Measurements from ENCODE around the gene OSM. TPM values are rescaled to one million over a fixed set of nuclear protein-coding genes. Genes with fewer than 3 reads are reported as not detected.
A peak's percentile ranks its signal among the peaks of the same experiment; 100 is the strongest.

The OSM gene
- total RNA-seq, 2 experiments from 2014 or later: 122 to 141 TPM

DNA sequence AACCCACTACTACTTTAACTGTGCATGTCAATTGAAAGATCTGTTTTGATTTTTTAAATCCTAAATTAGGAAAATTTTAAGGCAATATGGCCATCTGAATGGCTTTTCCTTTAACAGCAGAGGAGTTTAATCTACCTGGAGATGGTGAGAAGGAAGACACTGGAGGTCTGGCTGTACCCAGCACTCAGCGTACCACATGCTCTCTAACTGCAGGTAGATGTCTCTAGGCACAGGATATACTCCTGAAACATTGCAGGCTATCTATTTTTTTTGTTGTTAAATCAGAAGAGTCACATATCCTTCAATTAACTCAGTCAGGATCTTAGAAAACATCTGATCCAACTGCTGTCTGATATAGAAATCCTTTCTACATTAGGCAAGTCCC is 40.0 kb upstream of the OSM start:
- DNase-seq (no peak), ATAC-seq (peak; percentile 27)
- H3K4me3 Mint-ChIP-seq: peak overlapping the region; percentile 74
- CTCF ChIA-PET: interaction anchor here (0.8 to 15.0 kb wide), 8 partner anchors 8 to 85 kb away, joined by 3 to 167 read pairs (median 4); partner anchors contain the start of genes CASTOR1 and RNF215
- H3K9me3 Mint-ChIP-seq (ENCODE audit: low read depth): no peaks in the 10 kb centered on the region
- peaks cover 26% of the 10 kb centered on the region for H3K36me3 Mint-ChIP-seq
- H3K4me1 Mint-ChIP-seq: peaks cover 96% of the 10 kb centered on the region
- H3K27ac Mint-ChIP-seq: peak overlapping the region; percentile 88
- no peaks in the 10 kb centered on the region for H3K27me3 Mint-ChIP-seq

DNA sequence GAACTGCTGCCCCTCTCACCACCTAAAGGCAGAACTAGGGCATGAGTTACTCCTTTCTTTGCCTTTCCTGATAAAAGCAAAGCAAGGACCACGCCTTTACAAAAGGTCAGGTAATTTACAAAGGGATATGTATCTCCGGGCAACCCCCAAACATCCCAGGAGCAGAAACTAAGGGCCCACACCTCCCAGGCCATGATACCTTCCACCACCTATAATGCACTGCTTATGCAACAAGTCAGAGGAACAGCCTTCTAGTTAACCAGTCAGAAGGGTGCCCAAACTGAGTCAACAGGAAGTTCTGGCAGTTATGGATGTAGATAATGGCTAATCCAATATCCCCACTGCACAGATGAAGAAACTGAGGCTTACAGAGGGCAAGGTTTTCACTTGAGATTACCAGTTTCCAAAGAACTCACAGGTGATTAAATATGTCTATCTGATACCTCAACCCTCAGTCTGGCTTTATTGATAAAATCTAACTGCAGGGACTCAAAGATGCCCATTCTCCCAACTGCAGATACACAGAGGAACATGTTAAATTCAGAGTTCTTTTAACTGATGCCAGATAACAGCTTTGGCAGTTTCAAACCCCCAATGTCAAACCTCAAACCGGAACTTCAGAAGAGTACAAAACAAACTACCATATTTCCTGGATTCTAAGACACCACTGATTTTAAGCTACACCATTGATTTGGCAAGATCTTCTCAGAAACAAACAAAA is 39.4 kb upstream of the OSM start:
- peaks cover 97% of the 10 kb centered on the region for H3K4me1 Mint-ChIP-seq
- peak; percentile 67 for DNase-seq

DNA sequence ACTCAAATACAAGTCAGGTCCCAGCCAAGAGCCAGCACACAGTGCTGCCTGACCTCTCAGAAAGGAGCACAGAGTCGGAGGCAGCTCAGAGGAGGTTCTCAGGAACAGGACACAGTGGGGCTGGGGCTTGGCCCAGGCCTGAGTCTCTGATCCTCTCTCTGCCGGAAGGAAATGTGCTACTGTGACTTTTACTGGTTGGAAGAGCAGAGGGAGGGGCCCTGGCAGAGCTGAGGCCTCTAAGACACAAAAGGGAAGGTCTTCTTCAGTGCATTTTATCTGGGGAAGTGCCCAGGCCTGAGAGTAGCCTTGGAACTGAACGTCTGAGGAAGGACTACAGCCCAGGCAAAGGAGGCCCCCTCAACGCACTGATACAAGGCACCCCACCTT is 38.9 kb upstream of the OSM start:
- peak overlapping the region; percentile 74 for H3K4me3 Mint-ChIP-seq
- peaks cover 36% of the 10 kb centered on the region for H3K36me3 Mint-ChIP-seq

More for the DNA sequence above, 39.4 kb upstream of the OSM start:
- CTCF ChIA-PET: interaction anchor here (0.8 to 15.0 kb wide), 7 partner anchors 9 to 86 kb away, joined by 3 to 167 read pairs (median 4); partner anchors contain the start of genes CASTOR1 and RNF215
- no peaks in the 10 kb centered on the region for H3K27me3 Mint-ChIP-seq
- H3K4me3 Mint-ChIP-seq: peak overlapping the region; percentile 74
- H3K27ac Mint-ChIP-seq: peak overlapping the region; percentile 88
- H3K9me3 Mint-ChIP-seq (ENCODE audit: low read depth): no peaks in the 10 kb centered on the region
- ATAC-seq: peak; percentile 61
- H3K36me3 Mint-ChIP-seq: peaks cover 31% of the 10 kb centered on the region

DNA sequence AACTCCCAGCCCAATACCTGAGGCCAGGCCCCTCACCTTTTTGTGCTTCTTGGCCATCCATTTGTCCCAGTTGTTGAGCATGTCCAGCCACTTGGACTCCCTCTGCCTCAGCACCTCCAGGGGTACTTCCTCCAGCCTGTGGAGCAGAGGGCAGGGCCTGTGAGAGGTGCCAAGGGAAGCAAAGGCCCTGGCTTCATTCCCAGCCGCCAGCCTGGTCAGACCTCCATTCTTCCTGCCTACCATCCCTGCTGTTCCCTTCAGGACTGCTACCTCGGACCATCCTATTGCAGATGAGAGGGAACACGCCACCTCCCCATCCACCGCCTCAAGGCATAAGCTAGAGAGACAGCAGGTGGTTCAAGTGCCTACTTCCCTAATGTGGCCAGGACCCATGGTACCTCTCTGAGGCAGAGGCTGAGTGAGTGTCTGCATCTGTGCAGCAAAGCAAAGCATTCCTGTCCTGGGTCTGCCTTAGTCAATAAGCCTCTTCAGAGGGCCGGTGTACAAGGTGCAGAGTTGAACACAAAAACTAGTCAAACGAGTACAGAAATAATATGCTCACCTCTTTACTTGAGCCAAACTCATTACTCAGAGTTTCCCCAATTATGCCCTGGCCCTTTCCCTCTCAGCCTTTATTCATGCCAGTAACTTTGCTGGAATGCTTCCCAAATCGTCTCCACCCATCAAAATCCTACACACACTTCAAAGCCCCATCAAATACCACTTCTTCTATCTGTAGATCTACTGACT is 38.0 kb upstream of the OSM start:
- H3K27ac Mint-ChIP-seq: peak overlapping the region; percentile 88
- no peaks in the 10 kb centered on the region for H3K27me3 Mint-ChIP-seq
- H3K4me1 Mint-ChIP-seq: peaks cover 87% of the 10 kb centered on the region
- peak overlapping the region; percentile 74 for H3K4me3 Mint-ChIP-seq
- DNase-seq (no peak), ATAC-seq (no peak)
- peaks cover 36% of the 10 kb centered on the region for H3K36me3 Mint-ChIP-seq
- no peaks in the 10 kb centered on the region for H3K9me3 Mint-ChIP-seq (ENCODE audit: low read depth)
- CTCF ChIA-PET: interaction anchor here (0.8 to 15.0 kb wide), 4 partner anchors 10 to 86 kb away, joined by 3 to 167 read pairs (median 3); partner anchors contain the start of gene CASTOR1

More for the DNA sequence above, 38.9 kb upstream of the OSM start:
- ATAC-seq (peak; percentile 84), DNase-seq (peak; percentile 83)
- CTCF ChIA-PET: interaction anchor here (1.1 to 15.0 kb wide), 3 partner anchors 9 to 85 kb away, joined by 3 to 167 read pairs (median 4); partner anchors contain the start of gene CASTOR1
- H3K4me1 Mint-ChIP-seq: peaks cover 96% of the 10 kb centered on the region
- peak overlapping the region; percentile 88 for H3K27ac Mint-ChIP-seq
- no peaks in the 10 kb centered on the region for H3K27me3 Mint-ChIP-seq
- no peaks in the 10 kb centered on the region for H3K9me3 Mint-ChIP-seq (ENCODE audit: low read depth)

DNA sequence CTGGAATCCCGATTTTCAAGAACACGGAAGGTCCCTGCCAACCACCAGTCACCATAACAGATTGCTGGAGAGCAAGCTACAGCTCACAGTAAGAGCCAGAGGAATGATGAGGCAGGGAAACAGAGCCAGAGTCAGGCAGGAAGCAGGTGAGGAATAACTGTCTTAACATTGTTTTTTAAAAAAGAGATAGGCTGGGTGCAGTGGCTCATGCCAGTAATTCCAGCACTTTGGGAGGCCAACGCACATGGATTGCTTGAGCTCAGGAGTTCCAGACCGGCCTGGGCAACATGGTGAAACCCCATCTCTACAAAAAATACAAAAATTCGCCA is 36.1 kb upstream of the OSM start:
- Mint-ChIP-seq H3K4me1 (peaks cover 71% of the 10 kb centered on the region), H3K27me3 (no peaks in the 10 kb centered on the region), H3K36me3 (peaks cover 37% of the 10 kb centered on the region), H3K4me3 (peak overlapping the region; percentile 8), H3K27ac (peak overlapping the region; percentile 88), H3K9me3 (ENCODE audit: low read depth) (no peaks in the 10 kb centered on the region)
- no peak for DNase-seq
- ATAC-seq: no peak
- CTCF ChIA-PET: interaction anchor here (0.5 to 15.0 kb wide), 7 partner anchors 9 to 88 kb away, joined by 3 to 167 read pairs (median 4); partner anchors contain the start of genes CASTOR1 and RNF215

DNA sequence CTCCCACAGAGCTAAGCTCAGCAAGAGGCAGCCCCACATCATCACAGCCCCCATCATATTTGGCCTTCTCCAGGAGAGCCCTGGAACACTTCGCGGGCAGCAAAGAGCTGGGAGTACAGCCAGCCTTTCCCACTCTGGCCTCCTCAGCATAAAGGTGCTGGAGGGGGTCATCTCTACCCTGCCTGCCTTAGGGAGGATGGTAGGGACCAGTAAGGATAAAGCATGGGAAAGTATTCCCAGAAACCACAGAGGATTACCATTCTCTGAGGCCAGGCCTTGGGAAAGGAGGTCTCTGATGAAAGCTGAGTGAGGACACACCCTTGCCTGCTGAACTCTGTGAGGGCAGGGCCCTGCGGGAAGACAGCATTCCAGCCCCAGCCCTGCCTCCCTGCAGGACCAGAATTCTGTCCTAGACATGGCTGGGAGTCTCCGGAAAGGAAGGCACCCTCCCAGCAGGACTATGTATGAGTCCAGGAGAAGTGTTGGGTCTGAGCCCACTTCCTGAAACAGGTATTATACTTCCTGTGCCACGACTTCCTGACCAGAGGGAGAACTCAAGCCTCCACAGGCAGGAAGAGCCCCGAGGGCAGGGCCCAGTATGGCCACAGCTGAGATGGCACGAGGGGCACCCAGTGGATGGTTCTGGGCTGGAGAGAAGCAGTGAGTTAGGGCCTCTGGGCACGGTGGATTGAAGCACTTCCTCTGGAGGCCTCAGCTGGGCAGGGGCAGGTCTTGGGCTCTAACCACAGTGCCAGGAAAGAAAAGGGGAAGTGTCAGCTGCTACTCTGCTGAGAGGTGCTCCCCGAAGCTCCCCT is 35.6 kb upstream of the OSM start:
- Mint-ChIP-seq H3K27ac (peak overlapping the region; percentile 88), H3K9me3 (ENCODE audit: low read depth) (no peaks in the 10 kb centered on the region), H3K4me3 (peak overlapping the region; percentile 8), H3K36me3 (peaks cover 40% of the 10 kb centered on the region), H3K4me1 (peaks cover 71% of the 10 kb centered on the region), H3K27me3 (no peaks in the 10 kb centered on the region)
- CTCF ChIA-PET: interaction anchor here (0.5 to 15.0 kb wide), 9 partner anchors 8 to 88 kb away, joined by 3 to 167 read pairs (median 4); partner anchors contain the start of genes CASTOR1 and RNF215
- ATAC-seq (no peak), DNase-seq (no peak)

DNA sequence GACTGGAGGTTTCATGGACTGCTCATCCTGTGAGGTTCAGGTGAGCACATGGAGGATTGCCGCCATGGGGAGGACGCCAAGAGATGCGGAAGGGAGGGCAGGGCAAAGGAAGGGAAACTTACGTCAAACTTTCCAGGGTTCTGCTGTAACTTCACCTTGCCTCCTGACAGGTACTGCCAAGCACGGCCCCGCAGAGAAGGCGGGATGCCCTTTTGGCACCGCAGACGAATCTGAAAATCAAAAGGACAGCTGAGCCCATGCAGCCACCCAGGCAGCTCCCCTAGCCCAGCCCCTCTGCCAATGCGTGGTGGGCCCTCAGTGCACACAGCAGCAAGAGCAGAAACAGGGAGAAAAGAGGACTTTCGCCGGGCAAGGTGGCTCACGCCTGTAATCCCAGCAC is 32.7 kb upstream of the OSM start:
- CTCF ChIA-PET: interaction anchor here (15.0 kb wide), 1 partner anchor 11 kb away, joined by 167 read pairs; the partner anchor contains the start of gene CASTOR1
- H3K36me3 Mint-ChIP-seq: peaks cover 38% of the 10 kb centered on the region
- H3K9me3 Mint-ChIP-seq (ENCODE audit: low read depth): no peaks in the 10 kb centered on the region

DNA sequence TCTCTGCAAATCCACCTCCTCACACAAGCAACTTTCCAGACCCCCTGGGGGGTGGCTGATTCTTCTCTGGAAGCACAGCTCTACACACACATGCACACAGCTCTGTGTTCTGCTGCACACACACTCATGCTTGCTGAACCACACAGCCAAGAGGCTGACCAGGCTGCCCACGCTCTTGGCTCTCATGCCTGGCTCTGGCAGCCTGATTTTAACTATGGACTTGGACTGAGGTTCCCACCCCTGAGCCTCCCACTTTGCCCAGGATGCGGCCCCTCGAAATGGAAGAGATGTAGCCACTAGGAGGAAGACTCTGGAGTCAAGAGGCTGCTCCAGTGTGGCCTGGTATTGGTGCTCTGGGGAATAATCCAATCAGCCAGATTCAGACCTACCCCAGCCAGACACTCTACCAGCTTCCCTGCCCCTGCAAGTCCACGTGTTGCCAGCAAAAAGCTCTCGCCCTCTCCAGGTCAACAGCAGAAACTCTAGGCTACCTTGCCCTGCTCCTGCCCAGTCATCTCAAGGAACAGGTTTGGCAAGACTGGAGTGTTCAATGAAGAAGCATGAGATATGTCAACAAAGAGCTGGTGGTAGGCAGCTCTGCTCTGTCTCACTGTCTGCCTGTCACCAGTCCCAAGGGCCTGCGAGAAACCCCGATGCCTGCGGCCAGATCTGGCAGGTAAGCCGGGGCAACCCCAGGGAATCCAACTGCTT is 31.5 kb upstream of the OSM start:
- Mint-ChIP-seq H3K4me3 (no peak overlapping the region), H3K27ac (no peak overlapping the region), H3K27me3 (no peaks in the 10 kb centered on the region), H3K9me3 (ENCODE audit: low read depth) (no peaks in the 10 kb centered on the region), H3K4me1 (peaks cover 37% of the 10 kb centered on the region), H3K36me3 (peaks cover 29% of the 10 kb centered on the region)
- CTCF ChIA-PET: interaction anchor here (0.9 to 15.0 kb wide), 3 partner anchors 9 to 92 kb away, joined by 3 to 167 read pairs (median 4); partner anchors contain the start of gene CASTOR1
- no peak for DNase-seq
- ATAC-seq: no peak

More for the DNA sequence above, 32.7 kb upstream of the OSM start:
- Mint-ChIP-seq H3K4me1 (peaks cover 49% of the 10 kb centered on the region), H3K27ac (no peak overlapping the region), H3K4me3 (no peak overlapping the region), H3K27me3 (no peaks in the 10 kb centered on the region)
- no peak for DNase-seq
- ATAC-seq: no peak

DNA sequence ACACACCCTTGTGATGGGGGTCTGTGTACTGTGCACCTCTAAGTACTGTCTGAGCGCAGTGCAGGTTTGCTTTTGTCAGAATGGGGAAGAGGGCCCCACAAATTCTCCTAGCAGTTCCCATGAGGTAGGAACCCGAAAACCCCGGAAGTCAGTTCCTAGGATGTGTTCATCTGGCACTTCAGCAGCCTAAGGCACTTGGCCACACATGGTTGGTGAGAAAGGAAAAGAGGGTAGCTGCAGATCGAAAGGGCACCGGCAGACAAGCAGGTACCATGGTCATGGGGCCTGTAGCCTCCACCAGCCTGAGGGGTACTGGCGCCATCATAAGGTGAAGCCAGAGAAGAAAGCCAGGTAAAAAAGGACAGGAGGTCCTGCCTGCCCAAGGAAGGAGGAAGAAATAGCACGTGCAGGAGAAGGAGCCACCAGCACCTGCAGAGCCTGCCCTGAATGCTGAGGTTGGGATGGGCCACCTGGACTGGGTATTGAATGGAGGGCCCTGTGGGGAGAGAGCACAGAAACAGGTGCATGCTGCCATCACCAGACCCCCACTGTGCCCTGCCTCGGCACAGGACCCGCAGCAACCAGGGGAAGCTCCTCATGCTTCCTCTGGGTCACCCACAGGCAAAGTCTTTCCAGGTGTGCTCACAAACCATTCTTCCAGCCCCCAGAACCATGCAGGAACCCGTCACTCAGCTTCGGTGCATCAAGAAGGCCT is 30.8 kb upstream of the OSM start:
- Mint-ChIP-seq H3K9me3 (ENCODE audit: low read depth) (no peaks in the 10 kb centered on the region), H3K4me1 (peaks cover 30% of the 10 kb centered on the region), H3K27me3 (no peaks in the 10 kb centered on the region), H3K27ac (peak overlapping the region; percentile 56), H3K4me3 (no peak overlapping the region), H3K36me3 (peaks cover 26% of the 10 kb centered on the region)
- DNase-seq: no peak
- no peak for ATAC-seq
- CTCF ChIA-PET: interaction anchor here (1.5 to 15.0 kb wide), 2 partner anchors 9 to 42 kb away, joined by 3 to 167 read pairs; partner anchors contain the start of gene CASTOR1

DNA sequence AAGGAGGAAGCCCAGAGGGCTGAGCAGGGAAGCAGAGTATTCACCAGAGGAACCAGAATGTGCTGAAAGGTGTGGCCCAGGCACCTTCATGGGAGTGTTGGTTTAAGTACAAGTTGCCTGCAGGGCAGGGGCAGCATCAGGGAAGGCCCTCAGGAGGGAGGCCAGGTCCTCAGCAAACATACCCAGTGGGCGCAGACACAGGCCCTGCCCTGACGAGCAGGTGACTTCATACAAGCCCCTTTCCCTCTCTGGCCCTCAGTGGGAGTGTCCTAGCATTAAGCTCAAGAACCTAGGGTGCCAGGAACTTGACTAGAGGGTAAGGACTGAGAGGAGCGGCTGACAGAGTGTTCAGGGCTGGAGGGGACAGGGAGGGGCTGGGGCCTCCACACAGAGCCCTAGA is 30.2 kb upstream of the OSM start:
- no peak for ATAC-seq
- no peak overlapping the region for H3K4me3 Mint-ChIP-seq

DNA sequence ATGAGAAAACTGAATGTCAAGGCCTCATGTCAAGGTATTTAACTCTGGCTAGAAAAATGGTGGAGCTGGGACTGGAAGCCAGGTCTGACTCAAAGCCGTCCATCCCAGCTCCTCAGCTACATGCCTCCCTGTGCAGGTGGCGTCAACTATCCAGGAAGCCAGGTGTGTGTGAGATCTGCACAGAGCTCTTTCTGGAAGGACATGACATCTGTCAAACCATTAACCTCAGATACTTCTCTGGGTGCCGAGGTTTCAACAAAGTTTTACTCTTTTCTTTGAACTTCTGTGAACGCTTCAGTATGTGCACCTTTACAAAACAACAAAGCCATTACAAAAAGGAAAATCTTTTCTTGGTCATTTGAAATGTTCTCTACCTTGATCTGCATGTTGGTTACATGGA is 29.7 kb upstream of the OSM start:
- no peak overlapping the region for H3K4me3 Mint-ChIP-seq
- H3K4me1 Mint-ChIP-seq: peaks cover 22% of the 10 kb centered on the region
- CTCF ChIA-PET: interaction anchor here (1.0 to 15.0 kb wide), 4 partner anchors 8 to 92 kb away, joined by 3 to 167 read pairs (median 4); partner anchors contain the start of gene CASTOR1
- peak overlapping the region; percentile 56 for H3K27ac Mint-ChIP-seq
- ATAC-seq (no peak), DNase-seq (no peak)
- H3K27me3 Mint-ChIP-seq: no peaks in the 10 kb centered on the region
- peaks cover 21% of the 10 kb centered on the region for H3K36me3 Mint-ChIP-seq
- no peaks in the 10 kb centered on the region for H3K9me3 Mint-ChIP-seq (ENCODE audit: low read depth)

More for the DNA sequence above, 30.2 kb upstream of the OSM start:
- peaks cover 25% of the 10 kb centered on the region for H3K36me3 Mint-ChIP-seq
- CTCF ChIA-PET: interaction anchor here (1.5 to 15.0 kb wide), 2 partner anchors 8 to 41 kb away, joined by 3 to 167 read pairs; partner anchors contain the start of gene CASTOR1
- DNase-seq: no peak
- H3K4me1 Mint-ChIP-seq: peaks cover 24% of the 10 kb centered on the region
- H3K27ac Mint-ChIP-seq: peak overlapping the region; percentile 56
- no peaks in the 10 kb centered on the region for H3K27me3 Mint-ChIP-seq
- H3K9me3 Mint-ChIP-seq (ENCODE audit: low read depth): no peaks in the 10 kb centered on the region

Measured in activated CD8-positive, alpha-beta memory T cell treated with anti-CD3 and anti-CD28 coated beads, Interleukin-2, amount 10 ng/mL, durations not matched to agents 7 days and 5 days (primary cell).